HG03108 (cell line): Measurements from ENCODE around the gene SKOR2.

Experiments used
- ATAC-seq: cut with Tn5 transposase; IDR thresholded peaks from one replicate; pipeline ENCODE4 v1.9.1; 2021; ENCODE audit warnings: moderate library complexity; ENCODE audit not compliant: unreplicated experiment

SKOR2 gene

GRCh38 chr18:47260120-47260923 lies 8.9 kb upstream of the SKOR2 start:
- ATAC-seq, result no peak

GRCh38 chr18:47254341-47254939 lies 3.0 kb upstream of the SKOR2 start:
- no peak for ATAC-seq

- no peak for ATAC-seq
Observed at GRCh38 chr18:47253101-47253654, 1.7 kb upstream of the SKOR2 start.

GRCh38 chr18:47250391-47251046 lies 941 bp downstream of the SKOR2 start:
- no peak for ATAC-seq

GRCh38 chr18:47249314-47249981 lies 2.0 kb downstream of the SKOR2 start:
- no peak for ATAC-seq

GRCh38 chr18:47248604-47249313 lies 2.7 kb downstream of the SKOR2 start:
- ATAC-seq, result no peak

GRCh38 chr18:47248115-47248603 lies 3.3 kb downstream of the SKOR2 start:
- no peak for ATAC-seq

GRCh38 chr18:47247416-47248114 lies 3.9 kb downstream of the SKOR2 start:
- no peak for ATAC-seq

GRCh38 chr18:47247036-47247415 lies 4.4 kb downstream of the SKOR2 start:
- ATAC-seq, result no peak

- no peak for ATAC-seq
Observed at GRCh38 chr18:47246027-47246971, 5.2 kb downstream of the SKOR2 start.

GRCh38 chr18:47244086-47244485 lies 7.4 kb downstream of the SKOR2 start:
- no peak for ATAC-seq

GRCh38 chr18:47235096-47235495 lies 16.4 kb downstream of the SKOR2 start:
- no peak for ATAC-seq

GRCh38 chr18:47226660-47227059 lies 24.8 kb downstream of the SKOR2 start:
- no peak for ATAC-seq

- ATAC-seq, result no peak
Observed at GRCh38 chr18:47215554-47216138, 35.8 kb downstream of the SKOR2 start.

- ATAC-seq, result no peak
Observed at GRCh38 chr18:47209171-47209570, 42.3 kb downstream of the SKOR2 start.

- no peak for ATAC-seq
Observed at GRCh38 chr18:47206945-47207637, 44.4 kb downstream of the SKOR2 start.

- no peak for ATAC-seq
Observed at GRCh38 chr18:47204908-47205522, 46.4 kb downstream of the SKOR2 start.
